NCI-H146 treated with DMSO at 0.1 percent for 48 hours (cell line): ENCODE results near the gene PEX26.
A peak's percentile ranks its signal among the peaks of the same experiment; 100 is the strongest.
"Not testable (repeated sequence)": the region's sequence is repeated elsewhere in the genome, so short reads cannot be mapped to it uniquely, and the experiment has no call there.

Experiments used
- DNase-seq: peaks from one replicate; lab custom pipeline; 2025; ENCODE audit not compliant: unreplicated experiment; lab: John Stamatoyannopoulos, UW

The PEX26 gene

GRCh38 chr22:18077639-18078328, at the start of gene PEX26:
PEX26 (plus strand) TSS chr22:18077990; CDS start chr22:18078377, 387 bp downstream.
- DNase-seq, result peak; percentile 77

- no peak for DNase-seq
Observed at GRCh38 chr22:18028817-18029527, 48.8 kb upstream of the PEX26 start.

- no peak for DNase-seq
Observed at GRCh38 chr22:18029686-18030267, 48.0 kb upstream of the PEX26 start.

GRCh38 chr22:18031695-18032454, 45.9 kb upstream of the PEX26 start:
- no peak for DNase-seq

GRCh38 chr22:18032455-18033101, 45.2 kb upstream of the PEX26 start:
- DNase-seq, result no peak

- DNase-seq, result no peak
Observed at GRCh38 chr22:18033204-18033998, 44.4 kb upstream of the PEX26 start.

- DNase-seq, result no peak
Observed at GRCh38 chr22:18034076-18034475, 43.7 kb upstream of the PEX26 start.

- DNase-seq, result no peak
Observed at GRCh38 chr22:18035751-18036150, 42.0 kb upstream of the PEX26 start.

GRCh38 chr22:18040898-18041297, 36.9 kb upstream of the PEX26 start:
- DNase-seq, result not testable (repeated sequence)

GRCh38 chr22:18042685-18043084, 35.1 kb upstream of the PEX26 start:
- no peak for DNase-seq

GRCh38 chr22:18044548-18045271, 33.1 kb upstream of the PEX26 start:
- peak; percentile 56 for DNase-seq

- DNase-seq, result no peak
Observed at GRCh38 chr22:18045794-18046193, 32.0 kb upstream of the PEX26 start.

GRCh38 chr22:18048041-18048440, 29.7 kb upstream of the PEX26 start:
- DNase-seq, result no peak

GRCh38 chr22:18048441-18048898, 29.3 kb upstream of the PEX26 start:
- no peak for DNase-seq

- DNase-seq, result no peak
Observed at GRCh38 chr22:18050065-18050464, 27.7 kb upstream of the PEX26 start.

GRCh38 chr22:18051113-18051512, 26.7 kb upstream of the PEX26 start:
- not testable (repeated sequence) for DNase-seq

- DNase-seq, result not testable (repeated sequence)
Observed at GRCh38 chr22:18053216-18053946, 24.4 kb upstream of the PEX26 start.

GRCh38 chr22:18055619-18056160, 22.1 kb upstream of the PEX26 start:
- no peak for DNase-seq
